GM19324 (cell line): ENCODE measurements around the gene PLA2G4D.

Experiments
- ATAC-seq: cut with Tn5 transposase; IDR thresholded peaks from one replicate; pipeline ENCODE4 v1.9.1; 2021; ENCODE audit warnings: mild to moderate bottlenecking, moderate library complexity; ENCODE audit not compliant: unreplicated experiment, low FRiP score

The PLA2G4D gene

GRCh38 chr15:42094512-42094963, at the start of gene PLA2G4D:
Gene PLA2G4D, minus strand, starts transcription at chr15:42094562. Its CDS starts 103 bp downstream, at chr15:42094459.
- ATAC-seq = no peak

DNA sequence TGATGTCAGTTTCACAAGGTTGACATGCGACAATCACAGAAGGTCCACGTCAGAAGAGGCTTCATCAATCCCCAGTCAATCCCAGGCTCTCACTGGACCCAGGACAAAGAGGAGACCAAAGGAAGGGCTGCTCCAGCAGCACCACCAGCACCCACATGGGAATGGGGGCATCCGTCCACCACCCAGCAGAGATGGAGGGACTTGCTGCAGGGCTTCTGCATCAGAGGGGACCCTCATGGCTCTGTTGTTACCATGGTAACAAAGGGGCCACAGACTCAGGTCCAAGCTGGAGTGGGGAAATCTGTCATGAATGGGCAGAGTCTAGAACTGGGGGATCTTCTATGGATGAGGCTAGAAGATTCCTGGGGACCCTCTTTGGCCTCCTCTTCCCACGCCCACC, 49.0 kb upstream of the PLA2G4D start:
- ATAC-seq = no peak

DNA sequence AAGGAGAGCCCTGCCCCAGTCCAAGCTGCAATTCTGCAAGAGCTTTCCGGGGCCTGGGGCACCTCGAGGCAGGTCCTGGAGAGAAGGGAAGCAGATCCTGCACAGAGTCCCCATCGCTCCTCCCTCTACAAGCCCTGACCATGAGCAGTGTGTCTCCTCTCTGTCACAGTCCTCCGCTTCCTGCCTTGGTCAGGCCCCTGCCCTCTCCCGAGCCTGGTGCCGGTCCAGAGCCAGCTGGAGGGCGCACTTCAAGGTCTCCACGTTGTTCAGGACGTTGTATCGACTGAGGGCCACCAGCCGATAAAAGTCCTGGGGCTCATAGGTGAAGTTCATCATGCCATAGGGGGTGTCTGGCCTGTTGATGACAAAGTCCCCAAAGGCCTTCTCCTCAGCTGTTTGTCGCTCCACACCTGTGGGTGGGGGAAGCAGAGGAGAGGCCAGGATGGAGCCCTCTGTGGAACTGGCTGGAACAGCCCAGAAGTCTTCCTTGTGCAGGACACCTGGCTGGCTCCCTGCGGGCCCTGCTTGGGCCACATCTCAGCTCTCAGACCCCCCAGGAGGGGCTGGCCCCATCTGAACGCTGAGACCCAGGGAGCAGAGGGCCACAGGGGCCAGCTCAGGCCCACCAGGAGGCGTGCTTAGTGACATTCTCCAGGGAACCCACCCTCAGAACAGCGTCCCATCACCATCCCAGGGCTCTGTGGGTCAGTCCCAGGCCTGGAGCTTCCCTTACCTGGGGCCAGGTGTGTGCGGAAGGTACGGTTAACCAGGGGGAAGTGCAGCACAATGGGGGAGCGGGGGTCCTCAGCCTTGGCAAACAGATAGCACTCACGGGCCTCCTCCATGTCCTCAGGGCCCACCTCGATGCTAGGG, 47.7 kb upstream of the PLA2G4D start:
- ATAC-seq = no peak

DNA sequence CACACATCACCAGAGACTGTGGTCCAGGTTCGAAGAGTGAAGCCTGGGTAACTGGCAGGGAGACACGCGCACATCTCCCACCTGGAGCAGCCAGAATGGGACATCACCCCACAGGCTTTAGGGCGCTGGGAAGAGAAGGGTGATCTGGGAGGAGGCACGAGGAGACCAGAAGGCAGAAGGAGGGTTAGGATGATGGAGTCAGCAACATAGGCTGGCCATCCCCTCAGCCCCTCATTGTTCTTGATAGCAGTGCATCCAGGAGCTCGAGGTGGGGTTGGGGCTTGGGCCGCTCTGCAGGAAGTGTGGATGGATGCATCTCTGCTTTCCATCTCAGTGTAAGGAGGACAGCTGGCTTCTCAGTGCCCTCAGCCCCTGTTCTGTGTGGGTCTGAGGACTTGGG, 46.9 kb upstream of the PLA2G4D start:
- ATAC-seq = no peak

DNA sequence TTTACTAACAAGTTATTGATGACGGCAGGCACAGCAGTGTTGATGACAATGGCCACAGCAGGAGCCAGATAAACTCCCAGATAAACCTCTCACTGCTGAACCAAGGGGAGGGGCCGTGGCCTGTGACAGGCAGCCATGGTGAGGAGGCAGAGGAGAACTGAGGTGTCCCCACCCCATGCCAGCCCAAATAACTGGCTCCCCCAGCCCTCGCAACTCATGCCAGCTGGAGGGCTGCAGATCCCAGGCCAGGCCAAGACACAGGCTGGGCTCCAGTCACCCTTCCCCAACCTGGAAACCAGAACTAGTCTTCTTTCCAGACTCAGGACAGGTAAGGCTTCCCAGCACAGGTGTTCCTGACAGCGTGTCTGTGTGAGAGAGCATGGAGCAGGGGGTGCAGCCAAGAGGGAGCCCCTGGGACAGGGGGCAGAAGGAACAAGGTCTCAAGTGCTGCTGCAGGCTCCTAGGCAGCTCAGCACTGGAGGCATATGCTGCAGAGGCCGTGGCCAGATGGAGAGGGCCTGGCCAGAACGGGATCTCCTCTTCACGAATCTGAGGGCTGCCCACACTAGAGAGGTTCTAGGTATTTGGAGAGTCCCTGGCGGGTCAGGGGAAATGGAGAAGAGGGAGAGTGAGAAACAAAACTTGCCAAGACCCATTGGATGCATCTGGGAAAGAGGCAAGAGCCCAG, 46.2 kb upstream of the PLA2G4D start:
- ATAC-seq = no peak

GRCh38 chr15:42139596-42139995, 45.2 kb upstream of the PLA2G4D start:
- no peak for ATAC-seq

GRCh38 chr15:42138968-42139386, 44.6 kb upstream of the PLA2G4D start:
- no peak for ATAC-seq

GRCh38 chr15:42138411-42138810, 44.0 kb upstream of the PLA2G4D start:
- no peak for ATAC-seq

DNA sequence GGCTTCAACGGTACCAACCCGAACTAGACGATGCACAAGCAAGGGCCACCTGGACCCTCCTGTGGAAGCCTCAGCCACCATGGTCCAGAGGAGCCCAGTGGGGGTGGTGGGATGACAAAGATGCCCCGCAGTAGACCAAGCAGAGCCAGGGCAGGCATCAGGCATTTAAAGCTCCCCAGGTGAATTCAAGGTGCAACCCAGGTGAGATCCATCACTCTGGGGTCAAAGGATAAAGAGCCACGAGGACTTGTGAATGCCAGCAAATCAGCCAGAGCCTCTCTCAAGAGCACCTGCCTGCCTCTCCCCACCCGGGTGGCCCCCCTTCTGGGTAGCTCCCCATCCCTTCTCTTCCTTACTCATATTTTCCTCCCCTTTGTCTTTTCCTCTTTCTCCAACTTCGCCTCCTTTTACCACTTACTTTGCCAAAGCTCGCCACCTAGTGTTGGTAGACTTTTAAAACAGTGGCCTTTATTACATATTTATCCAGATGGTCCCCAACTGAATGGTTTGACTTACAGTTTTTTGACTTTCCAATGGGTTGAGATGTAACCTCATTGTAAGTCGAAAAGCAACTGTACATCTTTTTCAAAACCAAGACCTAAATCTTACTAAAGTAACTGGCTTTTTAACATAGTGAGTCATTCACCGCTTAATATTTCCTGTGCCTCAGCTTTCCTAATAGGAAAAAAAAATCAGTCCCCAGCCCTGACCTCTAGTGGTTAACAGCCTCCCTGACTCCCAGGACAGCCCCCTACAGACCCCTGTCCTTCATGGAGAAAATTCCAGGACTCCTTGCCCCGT, 43.3 kb upstream of the PLA2G4D start:
- no peak for ATAC-seq

GRCh38 chr15:42136513-42136912, 42.2 kb upstream of the PLA2G4D start:
- no peak for ATAC-seq

DNA sequence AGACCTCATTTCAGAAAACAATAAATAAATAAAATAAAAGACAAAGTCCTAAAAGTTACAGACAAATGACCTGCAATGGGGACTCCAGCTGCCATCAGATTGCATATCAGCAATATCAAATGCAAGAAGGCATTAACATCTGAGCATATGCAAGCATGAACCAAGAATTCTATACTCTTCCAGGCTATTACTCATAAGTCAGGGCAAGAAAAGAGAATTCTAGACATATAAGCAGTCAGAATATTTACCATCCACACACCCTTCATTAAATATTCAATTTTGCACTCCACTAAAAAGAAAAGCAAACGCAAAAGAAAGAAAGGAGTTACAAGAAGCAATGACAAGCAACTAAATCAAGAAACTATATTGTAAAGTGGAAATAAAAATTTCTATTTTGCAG, 41.0 kb upstream of the PLA2G4D start:
- ATAC-seq = no peak

- no peak for ATAC-seq
Measured at GRCh38 chr15:42134617-42135245, 40.4 kb upstream of the PLA2G4D start.

GRCh38 chr15:42133886-42134502, 39.6 kb upstream of the PLA2G4D start:
- ATAC-seq = no peak

- no peak for ATAC-seq
Measured at GRCh38 chr15:42133356-42133755, 39.0 kb upstream of the PLA2G4D start.

GRCh38 chr15:42131826-42132806, 37.8 kb upstream of the PLA2G4D start:
- ATAC-seq = no peak

GRCh38 chr15:42131006-42131405, 36.6 kb upstream of the PLA2G4D start:
- ATAC-seq = no peak

GRCh38 chr15:42130246-42130986, 36.1 kb upstream of the PLA2G4D start:
- ATAC-seq = no peak

DNA sequence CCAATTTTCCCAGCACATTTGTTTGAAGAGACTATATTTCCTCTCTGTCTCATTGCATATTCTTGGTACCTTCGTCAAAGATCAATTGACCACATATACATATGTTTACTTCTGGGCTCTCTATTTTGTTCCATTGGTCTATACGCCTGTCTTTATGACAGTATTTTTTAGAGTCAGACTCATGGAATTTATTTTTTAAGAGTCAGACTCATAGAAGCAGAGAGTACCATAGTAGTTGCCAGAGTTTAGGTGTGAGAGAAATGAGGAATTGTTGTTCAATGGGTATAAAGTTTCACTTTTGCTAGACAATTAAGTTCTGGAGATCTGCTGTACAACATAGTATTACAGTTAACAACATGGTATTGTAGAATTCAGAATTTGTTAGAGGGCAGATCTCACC, 35.0 kb upstream of the PLA2G4D start:
- ATAC-seq = no peak
